Suprapubic skin (tissue), 3 donors: ENCODE data around the gene SET.

Experiments
- CTCF ChIP-seq, 2 donors: fragments of 200-600 bp in 1 of 2; fragments of 450-650 bp in 1 of 2; sonication (generic) in 1 of 2; IDR thresholded peaks; one replicate each; pipeline ENCODE4 v1.5.1; 2016 to 2019; ENCODE audit warnings: antibody characterized with exemption in 2 of 2, mild to moderate bottlenecking in 1 of 2, moderate library complexity in 1 of 2
- POLR2A ChIP-seq, 2 donors: fragments of 450-650 bp; IDR thresholded peaks; one replicate each; pipeline ENCODE4 v1.6.1; 2017; ENCODE audit warnings: antibody characterized with exemption in 2 of 2, mild to moderate bottlenecking in 2 of 2, moderate library complexity in 2 of 2

DNA sequence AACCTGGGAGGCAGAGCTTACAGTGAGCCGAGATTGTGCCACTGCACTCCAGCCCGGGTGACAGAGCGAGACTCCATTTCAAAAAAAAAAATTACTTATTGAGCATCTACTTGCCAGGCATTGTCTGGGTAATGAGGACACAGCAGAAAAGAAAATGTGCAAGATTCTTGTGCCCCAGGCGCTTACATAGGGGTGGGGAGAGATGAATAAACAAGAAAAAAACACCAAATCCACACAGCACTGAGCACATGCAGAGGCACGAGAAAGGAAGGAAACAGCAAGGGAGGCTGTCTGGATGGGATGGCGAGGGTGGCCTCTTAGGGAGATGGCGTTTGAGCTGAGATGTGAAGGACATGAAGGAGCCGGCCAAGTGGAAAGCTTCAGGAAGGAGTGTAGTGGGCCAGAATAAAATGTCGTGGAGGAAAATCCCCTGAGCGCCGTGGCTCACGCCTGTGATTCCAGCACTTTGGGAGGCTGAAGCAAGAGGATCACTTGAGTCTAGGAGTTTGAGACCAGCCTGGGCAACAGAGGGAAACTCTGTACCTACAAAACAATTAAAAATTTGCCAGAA, 46.3 kb upstream of the SET start:
- TF ChIP-seq CTCF (IDR thresholded peaks at IDR 0.05) (no peak), POLR2A (IDR thresholded peaks at IDR 0.05) (no peak)
